ENCODE results near the gene PRR14L. TPM values are rescaled to one million over a fixed set of nuclear protein-coding genes. Genes with fewer than 3 reads are reported as not detected.

The PRR14L gene
- total and polyA plus RNA-seq, 2 of the 13 experiments (the other 11 are each of a cell fraction or from before 2014, with no cell fraction given), result 6.6 to 16.5 TPM

DNA sequence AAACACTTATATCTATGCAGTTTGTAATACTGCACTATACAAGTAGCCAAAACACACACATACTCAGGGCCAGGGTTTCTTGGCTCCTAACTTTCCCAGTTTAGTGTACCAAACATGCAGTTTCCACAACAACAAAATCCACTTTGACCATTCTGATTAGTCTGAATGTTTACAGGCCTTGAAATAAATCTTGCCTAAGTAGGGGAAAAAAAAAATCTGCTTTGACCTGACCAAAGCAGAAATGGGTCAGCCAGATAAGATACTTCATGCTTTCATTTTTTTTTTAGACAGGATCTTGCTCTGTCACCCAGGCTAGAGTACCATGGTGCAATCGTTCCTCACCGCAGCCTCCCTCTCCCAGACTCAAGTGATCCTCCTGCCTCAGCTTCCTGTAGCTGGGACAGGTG is 10.1 kb downstream of the PRR14L start (continued):
- TF ChIP-seq, protein P1, sequence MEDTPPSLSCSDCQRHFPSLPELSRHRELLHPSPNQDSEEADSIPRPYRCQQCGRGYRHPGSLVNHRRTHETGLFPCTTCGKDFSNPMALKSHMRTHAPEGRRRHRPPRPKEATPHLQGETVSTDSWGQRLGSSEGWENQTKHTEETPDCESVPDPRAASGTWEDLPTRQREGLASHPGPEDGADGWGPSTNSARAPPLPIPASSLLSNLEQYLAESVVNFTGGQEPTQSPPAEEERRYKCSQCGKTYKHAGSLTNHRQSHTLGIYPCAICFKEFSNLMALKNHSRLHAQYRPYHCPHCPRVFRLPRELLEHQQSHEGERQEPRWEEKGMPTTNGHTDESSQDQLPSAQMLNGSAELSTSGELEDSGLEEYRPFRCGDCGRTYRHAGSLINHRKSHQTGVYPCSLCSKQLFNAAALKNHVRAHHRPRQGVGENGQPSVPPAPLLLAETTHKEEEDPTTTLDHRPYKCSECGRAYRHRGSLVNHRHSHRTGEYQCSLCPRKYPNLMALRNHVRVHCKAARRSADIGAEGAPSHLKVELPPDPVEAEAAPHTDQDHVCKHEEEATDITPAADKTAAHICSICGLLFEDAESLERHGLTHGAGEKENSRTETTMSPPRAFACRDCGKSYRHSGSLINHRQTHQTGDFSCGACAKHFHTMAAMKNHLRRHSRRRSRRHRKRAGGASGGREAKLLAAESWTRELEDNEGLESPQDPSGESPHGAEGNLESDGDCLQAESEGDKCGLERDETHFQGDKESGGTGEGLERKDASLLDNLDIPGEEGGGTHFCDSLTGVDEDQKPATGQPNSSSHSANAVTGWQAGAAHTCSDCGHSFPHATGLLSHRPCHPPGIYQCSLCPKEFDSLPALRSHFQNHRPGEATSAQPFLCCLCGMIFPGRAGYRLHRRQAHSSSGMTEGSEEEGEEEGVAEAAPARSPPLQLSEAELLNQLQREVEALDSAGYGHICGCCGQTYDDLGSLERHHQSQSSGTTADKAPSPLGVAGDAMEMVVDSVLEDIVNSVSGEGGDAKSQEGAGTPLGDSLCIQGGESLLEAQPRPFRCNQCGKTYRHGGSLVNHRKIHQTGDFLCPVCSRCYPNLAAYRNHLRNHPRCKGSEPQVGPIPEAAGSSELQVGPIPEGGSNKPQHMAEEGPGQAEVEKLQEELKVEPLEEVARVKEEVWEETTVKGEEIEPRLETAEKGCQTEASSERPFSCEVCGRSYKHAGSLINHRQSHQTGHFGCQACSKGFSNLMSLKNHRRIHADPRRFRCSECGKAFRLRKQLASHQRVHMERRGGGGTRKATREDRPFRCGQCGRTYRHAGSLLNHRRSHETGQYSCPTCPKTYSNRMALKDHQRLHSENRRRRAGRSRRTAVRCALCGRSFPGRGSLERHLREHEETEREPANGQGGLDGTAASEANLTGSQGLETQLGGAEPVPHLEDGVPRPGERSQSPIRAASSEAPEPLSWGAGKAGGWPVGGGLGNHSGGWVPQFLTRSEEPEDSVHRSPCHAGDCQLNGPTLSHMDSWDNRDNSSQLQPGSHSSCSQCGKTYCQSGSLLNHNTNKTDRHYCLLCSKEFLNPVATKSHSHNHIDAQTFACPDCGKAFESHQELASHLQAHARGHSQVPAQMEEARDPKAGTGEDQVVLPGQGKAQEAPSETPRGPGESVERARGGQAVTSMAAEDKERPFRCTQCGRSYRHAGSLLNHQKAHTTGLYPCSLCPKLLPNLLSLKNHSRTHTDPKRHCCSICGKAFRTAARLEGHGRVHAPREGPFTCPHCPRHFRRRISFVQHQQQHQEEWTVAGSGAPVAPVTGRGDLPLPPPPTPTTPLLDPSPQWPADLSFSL (CRISPR knock-in tag; IDR thresholded peaks at IDR 0.05), result no peak
- TF ChIP-seq, protein P2, sequence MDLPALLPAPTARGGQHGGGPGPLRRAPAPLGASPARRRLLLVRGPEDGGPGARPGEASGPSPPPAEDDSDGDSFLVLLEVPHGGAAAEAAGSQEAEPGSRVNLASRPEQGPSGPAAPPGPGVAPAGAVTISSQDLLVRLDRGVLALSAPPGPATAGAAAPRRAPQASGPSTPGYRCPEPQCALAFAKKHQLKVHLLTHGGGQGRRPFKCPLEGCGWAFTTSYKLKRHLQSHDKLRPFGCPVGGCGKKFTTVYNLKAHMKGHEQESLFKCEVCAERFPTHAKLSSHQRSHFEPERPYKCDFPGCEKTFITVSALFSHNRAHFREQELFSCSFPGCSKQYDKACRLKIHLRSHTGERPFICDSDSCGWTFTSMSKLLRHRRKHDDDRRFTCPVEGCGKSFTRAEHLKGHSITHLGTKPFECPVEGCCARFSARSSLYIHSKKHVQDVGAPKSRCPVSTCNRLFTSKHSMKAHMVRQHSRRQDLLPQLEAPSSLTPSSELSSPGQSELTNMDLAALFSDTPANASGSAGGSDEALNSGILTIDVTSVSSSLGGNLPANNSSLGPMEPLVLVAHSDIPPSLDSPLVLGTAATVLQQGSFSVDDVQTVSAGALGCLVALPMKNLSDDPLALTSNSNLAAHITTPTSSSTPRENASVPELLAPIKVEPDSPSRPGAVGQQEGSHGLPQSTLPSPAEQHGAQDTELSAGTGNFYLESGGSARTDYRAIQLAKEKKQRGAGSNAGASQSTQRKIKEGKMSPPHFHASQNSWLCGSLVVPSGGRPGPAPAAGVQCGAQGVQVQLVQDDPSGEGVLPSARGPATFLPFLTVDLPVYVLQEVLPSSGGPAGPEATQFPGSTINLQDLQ (CRISPR knock-in tag; IDR thresholded peaks at IDR 0.05), result no peak
- no peak for TF ChIP-seq MAZ (IDR thresholded peaks at IDR 0.05; ENCODE audit: borderline replicate concordance, low read depth, low read length)
- TF ChIP-seq MAZ (CRISPR knock-in tag; IDR thresholded peaks at IDR 0.05; ENCODE audit: low read depth), result no peak
- TF ChIP-seq TOE1 (CRISPR knock-in tag; IDR thresholded peaks at IDR 0.05), result no peak
- no peak for TF ChIP-seq ZNF709 (CRISPR knock-in tag; IDR thresholded peaks at IDR 0.05)
- no peak for TF ChIP-seq ZFP41 (CRISPR knock-in tag; IDR thresholded peaks at IDR 0.05; ENCODE audit: borderline replicate concordance)

All from HepG2 (cell line).